Measurements from ENCODE around the gene UGT1A8.

UGT1A8 gene

GRCh38 chr2:233802132-233802815 lies 184.8 kb downstream of the UGT1A8 start:
- CTCF ChIA-PET: no interaction called here
- no peak for TF ChIP-seq CTCF (IDR thresholded peaks at IDR 0.05; ENCODE audit: control extremely low read depth, extremely low read depth, low read depth, missing control alignments)
- POLR2A ChIA-PET: no interaction called here
- no peak for DNase-seq (ENCODE audit: extremely low spot score)

GRCh38 chr2:233803292-233803911 lies 186.0 kb downstream of the UGT1A8 start:
- CTCF ChIA-PET: interaction anchor here (1.4 kb wide), 1 partner anchor 11 kb away, joined by 3 read pairs; no protein-coding TSS in a partner anchor
- POLR2A ChIA-PET: no interaction called here
- DNase-seq (ENCODE audit: extremely low spot score): no peak
- no peak for TF ChIP-seq CTCF (IDR thresholded peaks at IDR 0.05; ENCODE audit: control extremely low read depth, extremely low read depth, low read depth, missing control alignments)

- ChIA-PET CTCF (interaction anchor here (1.4 kb wide), 1 partner anchor 11 kb away, joined by 3 read pairs; no protein-coding TSS in a partner anchor), POLR2A (no interaction called here)
- TF ChIP-seq CTCF (IDR thresholded peaks at IDR 0.05; ENCODE audit: control extremely low read depth, extremely low read depth, low read depth, missing control alignments): no peak
Observed at GRCh38 chr2:233803994-233804393, 186.6 kb downstream of the UGT1A8 start.

DNA sequence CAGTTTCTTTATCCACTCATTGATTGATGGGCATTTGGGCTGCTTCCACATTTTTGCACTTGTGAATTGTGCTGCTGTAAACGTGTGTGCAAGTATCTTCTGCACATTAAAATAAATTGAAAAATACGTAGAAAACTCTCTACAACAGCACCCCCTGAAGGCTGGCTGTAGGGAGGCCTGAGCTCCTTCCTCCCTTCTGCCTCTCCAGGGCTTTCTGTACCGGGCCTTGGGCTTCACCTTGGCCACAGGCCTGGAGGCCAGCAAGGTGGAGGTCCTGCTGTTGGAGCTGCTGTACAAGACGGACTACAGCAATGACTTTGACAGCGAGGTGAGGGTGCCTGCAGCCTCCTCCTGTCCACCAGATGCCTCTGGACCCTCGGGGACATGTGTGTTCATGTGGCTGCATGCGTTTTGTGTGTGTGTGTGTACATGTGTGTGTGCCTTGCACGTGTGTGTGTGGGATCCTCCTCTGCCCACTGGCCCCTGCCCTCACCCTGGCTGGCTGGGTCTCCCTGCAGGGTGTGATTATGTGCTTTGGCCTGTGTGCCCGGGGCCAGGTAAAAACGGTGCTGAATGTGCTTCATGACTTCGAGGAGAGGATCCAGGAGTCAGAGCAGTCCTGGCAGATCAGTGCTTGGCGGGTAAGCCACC lies 189.9 kb downstream of the UGT1A8 start:
- CTCF ChIA-PET: no interaction called here
- POLR2A ChIA-PET: no interaction called here
- TF ChIP-seq CTCF (IDR thresholded peaks at IDR 0.05; ENCODE audit: control extremely low read depth, extremely low read depth, low read depth, missing control alignments): no peak
- no peak for DNase-seq (ENCODE audit: extremely low spot score)

More at GRCh38 chr2:233803994-233804393, 186.6 kb downstream of the UGT1A8 start:
- DNase-seq (ENCODE audit: extremely low spot score): no peak

DNA sequence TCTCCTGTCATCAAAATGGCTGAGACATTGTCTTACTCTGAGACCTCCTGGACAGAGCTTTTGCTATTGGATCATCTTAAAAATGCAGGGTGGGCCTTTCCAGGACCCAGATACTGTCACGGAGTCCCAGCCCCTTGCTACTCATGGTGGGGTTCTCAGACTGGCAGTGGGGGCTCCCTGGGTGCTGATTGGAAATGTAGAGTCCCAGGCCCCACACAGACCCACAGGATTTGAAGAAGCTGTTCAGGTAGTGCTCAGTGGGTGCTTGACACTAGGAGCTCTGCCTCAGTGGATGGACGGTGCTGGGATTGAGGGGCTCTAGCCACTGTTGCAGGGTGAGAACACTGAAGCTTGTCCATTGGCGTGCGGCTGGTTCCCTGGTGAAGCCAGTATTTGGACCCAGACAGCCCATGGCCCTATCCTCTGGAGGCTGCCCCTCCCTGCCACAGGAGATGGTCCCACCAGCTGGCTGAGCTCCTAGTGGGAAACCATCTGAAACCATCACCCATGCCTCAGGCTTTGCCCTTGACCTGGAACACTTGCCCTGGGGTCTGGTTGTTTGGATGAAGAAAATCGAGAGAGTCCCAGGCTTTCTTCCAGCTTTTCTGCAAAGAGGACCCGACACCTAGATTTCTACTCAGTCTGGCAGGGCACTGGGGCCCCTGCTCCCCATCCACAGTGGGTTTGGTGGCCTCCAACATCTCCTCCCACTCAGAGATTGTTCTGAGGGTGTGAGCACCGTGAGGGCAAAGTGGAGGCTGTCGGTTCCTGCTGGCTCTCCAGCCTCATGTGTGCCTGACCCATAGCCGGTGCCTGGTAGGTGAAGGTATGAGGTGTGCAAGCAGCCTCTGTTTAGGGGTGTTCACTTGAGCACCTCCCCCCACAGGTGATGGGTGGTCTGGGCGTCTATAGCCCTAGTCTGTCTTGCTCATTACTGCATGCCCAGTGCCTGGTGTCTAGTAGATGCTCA lies 190.8 kb downstream of the UGT1A8 start:
- no peak for TF ChIP-seq CTCF (IDR thresholded peaks at IDR 0.05; ENCODE audit: control extremely low read depth, extremely low read depth, low read depth, missing control alignments)
- ChIA-PET POLR2A (no interaction called here), CTCF (no interaction called here)
- no peak for DNase-seq (ENCODE audit: extremely low spot score)

- DNase-seq (ENCODE audit: extremely low spot score): no peak
- TF ChIP-seq CTCF (IDR thresholded peaks at IDR 0.05; ENCODE audit: control extremely low read depth, extremely low read depth, low read depth, missing control alignments): no peak
- POLR2A ChIA-PET: no interaction called here
- CTCF ChIA-PET: no interaction called here
Observed at GRCh38 chr2:233810385-233810784, 193.0 kb downstream of the UGT1A8 start.

Measured in GM10248 (cell line).